GM12878 (cell line): ENCODE results near the gene GPM6B. TPM values are rescaled to one million over a fixed set of nuclear protein-coding genes. Genes with fewer than 3 reads are reported as not detected.

Experiments used
- ATF7 ChIP-seq: fragments of 450-650 bp; IDR thresholded peaks from 2 replicates; pipeline ENCODE4 v1.6.1; 2016; ENCODE audit warnings: low read depth, mild to moderate bottlenecking
- SREBF2 ChIP-seq: IDR thresholded peaks from 2 replicates; pipeline ENCODE4 v1.6.1; 2012; ENCODE audit warnings: mild to moderate bottlenecking, low read length
- polyA plus RNA-seq, 11 experiments: library from polyadenylated mRNA; depleted of rRNA in 4 of 11; unstranded in 6 of 11; stranded (reverse) in 5 of 11; fragments of >200 nt; fragmentation: Nextera tagmentation in 4 of 11; fragmentation: Illumina TruSeq in 1 of 11; extraction: Ambion mirVana in 4 of 11; extraction: Trizol in 1 of 11; gene quantifications; 1 replicate in 1 of 11; 2 replicates in 10 of 11; pipeline versions ENCODE4 v1.2.1 to v1.2.3, GENCODE V29; 2011 to 2016; ENCODE audit warnings: inconsistent platforms in 2 of 11, missing spikeins in 2 of 11, low read depth in 1 of 11
- total RNA-seq, 4 experiments: library from RNA; depleted of rRNA in 3 of 4; stranded (reverse); fragments of >200 nt in 3 of 4; fragmentation: Illumina TruSeq in 1 of 4; extraction: Trizol in 1 of 4; gene quantifications; 2 replicates each; pipeline versions ENCODE4 v1.2.1 to v1.2.3, GENCODE V29; 2013 to 2021
- TF ChIP-seq, protein P1 (sequence below): fragments of 450-650 bp; IDR thresholded peaks from 2 replicates; pipeline ENCODE4 v1.6.1; 2017; ENCODE audit warnings: mild to moderate bottlenecking, moderate library complexity
- TF ChIP-seq, protein P2 (sequence below): IDR thresholded peaks from 2 replicates; pipeline ENCODE4 v1.6.1; 2012; ENCODE audit warnings: improper control_type of control experiment, low read depth, low read length; ENCODE audit not compliant: insufficient replicate concordance

GPM6B gene
- total and polyA plus RNA-seq, 10 of the 15 experiments (the other 5 are each of a cell fraction or from before 2014, with no cell fraction given): 0.01 to 2.6 (median 0.37) TPM; not detected in 2

DNA sequence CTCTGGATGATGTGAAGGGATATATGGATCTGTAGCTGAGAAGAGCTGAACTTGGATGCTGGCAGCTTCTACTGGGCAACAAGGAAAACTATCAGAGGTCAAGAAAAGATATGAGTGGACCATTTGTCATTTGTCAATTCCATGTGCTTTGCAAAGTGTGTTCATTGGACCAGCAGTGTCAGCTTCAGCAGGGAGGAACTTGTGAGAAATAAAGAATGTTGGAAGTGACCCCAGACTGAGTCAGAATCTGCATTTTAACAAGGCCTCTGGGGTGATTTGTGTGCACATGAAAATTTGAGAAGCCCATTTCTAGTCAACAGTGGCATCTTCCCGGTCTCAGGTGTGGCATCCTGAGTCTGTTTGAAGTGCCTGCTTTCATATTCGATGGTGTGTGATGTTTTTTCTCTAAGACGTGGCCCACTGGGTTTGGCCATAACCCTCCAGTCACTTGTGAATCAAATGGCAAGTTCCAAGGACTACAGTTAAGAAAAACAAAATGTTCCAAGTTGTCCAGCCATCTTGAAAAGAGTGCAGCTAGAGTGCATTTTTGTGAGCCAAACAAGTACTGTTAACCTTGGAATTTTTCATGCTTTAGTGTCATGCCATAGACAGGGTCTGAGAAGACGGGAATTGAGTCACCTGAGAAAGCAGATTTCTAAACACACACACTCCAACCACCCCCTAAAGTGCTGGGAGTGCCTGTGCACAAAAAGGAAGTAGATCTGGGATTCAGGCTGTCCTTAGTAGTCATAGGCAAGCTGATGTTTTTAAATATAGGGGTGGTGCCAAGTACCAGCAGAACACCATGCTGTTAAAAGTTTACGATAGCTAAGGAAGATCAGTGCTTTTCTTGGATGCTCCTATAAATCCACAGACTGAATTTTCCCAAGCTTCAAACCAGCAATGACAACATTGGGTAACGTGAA, 26.4 kb downstream of the GPM6B start (continued):
- TF ChIP-seq, protein P1, sequence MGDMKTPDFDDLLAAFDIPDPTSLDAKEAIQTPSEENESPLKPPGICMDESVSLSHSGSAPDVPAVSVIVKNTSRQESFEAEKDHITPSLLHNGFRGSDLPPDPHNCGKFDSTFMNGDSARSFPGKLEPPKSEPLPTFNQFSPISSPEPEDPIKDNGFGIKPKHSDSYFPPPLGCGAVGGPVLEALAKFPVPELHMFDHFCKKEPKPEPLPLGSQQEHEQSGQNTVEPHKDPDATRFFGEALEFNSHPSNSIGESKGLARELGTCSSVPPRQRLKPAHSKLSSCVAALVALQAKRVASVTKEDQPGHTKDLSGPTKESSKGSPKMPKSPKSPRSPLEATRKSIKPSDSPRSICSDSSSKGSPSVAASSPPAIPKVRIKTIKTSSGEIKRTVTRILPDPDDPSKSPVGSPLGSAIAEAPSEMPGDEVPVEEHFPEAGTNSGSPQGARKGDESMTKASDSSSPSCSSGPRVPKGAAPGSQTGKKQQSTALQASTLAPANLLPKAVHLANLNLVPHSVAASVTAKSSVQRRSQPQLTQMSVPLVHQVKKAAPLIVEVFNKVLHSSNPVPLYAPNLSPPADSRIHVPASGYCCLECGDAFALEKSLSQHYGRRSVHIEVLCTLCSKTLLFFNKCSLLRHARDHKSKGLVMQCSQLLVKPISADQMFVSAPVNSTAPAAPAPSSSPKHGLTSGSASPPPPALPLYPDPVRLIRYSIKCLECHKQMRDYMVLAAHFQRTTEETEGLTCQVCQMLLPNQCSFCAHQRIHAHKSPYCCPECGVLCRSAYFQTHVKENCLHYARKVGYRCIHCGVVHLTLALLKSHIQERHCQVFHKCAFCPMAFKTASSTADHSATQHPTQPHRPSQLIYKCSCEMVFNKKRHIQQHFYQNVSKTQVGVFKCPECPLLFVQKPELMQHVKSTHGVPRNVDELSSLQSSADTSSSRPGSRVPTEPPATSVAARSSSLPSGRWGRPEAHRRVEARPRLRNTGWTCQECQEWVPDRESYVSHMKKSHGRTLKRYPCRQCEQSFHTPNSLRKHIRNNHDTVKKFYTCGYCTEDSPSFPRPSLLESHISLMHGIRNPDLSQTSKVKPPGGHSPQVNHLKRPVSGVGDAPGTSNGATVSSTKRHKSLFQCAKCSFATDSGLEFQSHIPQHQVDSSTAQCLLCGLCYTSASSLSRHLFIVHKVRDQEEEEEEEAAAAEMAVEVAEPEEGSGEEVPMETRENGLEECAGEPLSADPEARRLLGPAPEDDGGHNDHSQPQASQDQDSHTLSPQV: no peak
- TF ChIP-seq, protein P2, sequence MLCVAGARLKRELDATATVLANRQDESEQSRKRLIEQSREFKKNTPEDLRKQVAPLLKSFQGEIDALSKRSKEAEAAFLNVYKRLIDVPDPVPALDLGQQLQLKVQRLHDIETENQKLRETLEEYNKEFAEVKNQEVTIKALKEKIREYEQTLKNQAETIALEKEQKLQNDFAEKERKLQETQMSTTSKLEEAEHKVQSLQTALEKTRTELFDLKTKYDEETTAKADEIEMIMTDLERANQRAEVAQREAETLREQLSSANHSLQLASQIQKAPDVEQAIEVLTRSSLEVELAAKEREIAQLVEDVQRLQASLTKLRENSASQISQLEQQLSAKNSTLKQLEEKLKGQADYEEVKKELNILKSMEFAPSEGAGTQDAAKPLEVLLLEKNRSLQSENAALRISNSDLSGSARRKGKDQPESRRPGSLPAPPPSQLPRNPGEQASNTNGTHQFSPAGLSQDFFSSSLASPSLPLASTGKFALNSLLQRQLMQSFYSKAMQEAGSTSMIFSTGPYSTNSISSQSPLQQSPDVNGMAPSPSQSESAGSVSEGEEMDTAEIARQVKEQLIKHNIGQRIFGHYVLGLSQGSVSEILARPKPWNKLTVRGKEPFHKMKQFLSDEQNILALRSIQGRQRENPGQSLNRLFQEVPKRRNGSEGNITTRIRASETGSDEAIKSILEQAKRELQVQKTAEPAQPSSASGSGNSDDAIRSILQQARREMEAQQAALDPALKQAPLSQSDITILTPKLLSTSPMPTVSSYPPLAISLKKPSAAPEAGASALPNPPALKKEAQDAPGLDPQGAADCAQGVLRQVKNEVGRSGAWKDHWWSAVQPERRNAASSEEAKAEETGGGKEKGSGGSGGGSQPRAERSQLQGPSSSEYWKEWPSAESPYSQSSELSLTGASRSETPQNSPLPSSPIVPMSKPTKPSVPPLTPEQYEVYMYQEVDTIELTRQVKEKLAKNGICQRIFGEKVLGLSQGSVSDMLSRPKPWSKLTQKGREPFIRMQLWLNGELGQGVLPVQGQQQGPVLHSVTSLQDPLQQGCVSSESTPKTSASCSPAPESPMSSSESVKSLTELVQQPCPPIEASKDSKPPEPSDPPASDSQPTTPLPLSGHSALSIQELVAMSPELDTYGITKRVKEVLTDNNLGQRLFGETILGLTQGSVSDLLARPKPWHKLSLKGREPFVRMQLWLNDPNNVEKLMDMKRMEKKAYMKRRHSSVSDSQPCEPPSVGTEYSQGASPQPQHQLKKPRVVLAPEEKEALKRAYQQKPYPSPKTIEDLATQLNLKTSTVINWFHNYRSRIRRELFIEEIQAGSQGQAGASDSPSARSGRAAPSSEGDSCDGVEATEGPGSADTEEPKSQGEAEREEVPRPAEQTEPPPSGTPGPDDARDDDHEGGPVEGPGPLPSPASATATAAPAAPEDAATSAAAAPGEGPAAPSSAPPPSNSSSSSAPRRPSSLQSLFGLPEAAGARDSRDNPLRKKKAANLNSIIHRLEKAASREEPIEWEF: no peak
- TF ChIP-seq SREBF2 (no peak), ATF7 (no peak)
